Lower leg skin (tissue), 4 donors: ENCODE results near the gene IFT22. TPM values are rescaled to one million over a fixed set of nuclear protein-coding genes. Genes with fewer than 3 reads are reported as not detected.

ENCODE experiments used
- DNase-seq, 2 donors: peaks; one replicate each; pipeline ENCODE4 v3.0.0-alpha.2; 2019; ENCODE audit warnings: low spot score in 2 of 2
- H3K4me3 ChIP-seq: fragments of 200-600 bp; sonication (generic); 2 replicates; pipeline ENCODE4 v1.5.1; 2017; ENCODE audit warnings: mild to moderate bottlenecking, low read depth; ENCODE audit not compliant: poor library complexity, severe bottlenecking
- POLR2A ChIP-seq, 2 donors: fragments of 450-650 bp; IDR thresholded peaks; one replicate each; pipeline ENCODE4 v1.6.1; 2016 to 2017; ENCODE audit warnings: antibody characterized with exemption in 2 of 2, mild to moderate bottlenecking in 1 of 2, moderate library complexity in 1 of 2
- WGBS, 2 donors: methylation state at CpG; one replicate each; pipeline ENCODE4 v1.1.5; 2018; 5-methylcytosine and 5-hydroxymethylcytosine counted together
- intact Hi-C: fragments of 100-400 bp; cut with DNase I; formaldehyde crosslinking; loops from one replicate; pipeline ENCODE4 v1.15.0; 2023; ENCODE audit warnings: low total_unique reads
- total RNA-seq, 4 donors: library from RNA; depleted of rRNA; stranded (reverse); fragments of >200 nt; gene quantifications; one replicate each; pipeline ENCODE4 v1.1.0, GENCODE V29; 2016
- TF ChIP-seq, protein P1 (sequence below), 3 donors: fragments of 450-650 bp; IDR thresholded peaks; one replicate each; pipeline ENCODE4 v1.5.1; 2016; ENCODE audit warnings: antibody characterized with exemption in 3 of 3, mild to moderate bottlenecking in 3 of 3, moderate library complexity in 2 of 3

IFT22 gene
- total RNA-seq, 4 donors from 2014 or later: 10.7 to 15.7 (median 12.5) TPM

DNA sequence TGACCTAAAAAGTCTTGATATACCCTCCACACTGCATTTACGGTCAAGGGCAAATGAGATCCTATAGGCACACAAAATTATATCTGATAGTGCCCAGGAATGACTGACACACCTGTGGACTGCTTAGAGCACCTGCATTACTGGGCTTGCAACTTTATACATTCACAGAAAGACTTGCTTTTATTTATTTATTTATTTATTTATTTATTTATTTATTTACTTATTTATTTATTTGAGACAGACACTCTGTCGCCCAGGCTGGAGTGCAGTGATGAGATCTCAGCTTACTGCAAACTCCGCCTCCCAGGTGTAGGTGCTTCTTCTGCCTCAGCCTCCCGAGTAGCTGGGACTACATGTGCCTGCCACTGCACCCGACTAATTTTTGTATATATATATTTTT, 6.5 kb upstream of the IFT22 start:
- H3K4me3 ChIP-seq: no peak overlapping the region
- 90 to 91% methylated on average over 5 of the region's 5 CpGs for WGBS, 2 donors
- DNase-seq: no peak
- intact Hi-C loops: no loop called here
- TF ChIP-seq, protein P1, sequence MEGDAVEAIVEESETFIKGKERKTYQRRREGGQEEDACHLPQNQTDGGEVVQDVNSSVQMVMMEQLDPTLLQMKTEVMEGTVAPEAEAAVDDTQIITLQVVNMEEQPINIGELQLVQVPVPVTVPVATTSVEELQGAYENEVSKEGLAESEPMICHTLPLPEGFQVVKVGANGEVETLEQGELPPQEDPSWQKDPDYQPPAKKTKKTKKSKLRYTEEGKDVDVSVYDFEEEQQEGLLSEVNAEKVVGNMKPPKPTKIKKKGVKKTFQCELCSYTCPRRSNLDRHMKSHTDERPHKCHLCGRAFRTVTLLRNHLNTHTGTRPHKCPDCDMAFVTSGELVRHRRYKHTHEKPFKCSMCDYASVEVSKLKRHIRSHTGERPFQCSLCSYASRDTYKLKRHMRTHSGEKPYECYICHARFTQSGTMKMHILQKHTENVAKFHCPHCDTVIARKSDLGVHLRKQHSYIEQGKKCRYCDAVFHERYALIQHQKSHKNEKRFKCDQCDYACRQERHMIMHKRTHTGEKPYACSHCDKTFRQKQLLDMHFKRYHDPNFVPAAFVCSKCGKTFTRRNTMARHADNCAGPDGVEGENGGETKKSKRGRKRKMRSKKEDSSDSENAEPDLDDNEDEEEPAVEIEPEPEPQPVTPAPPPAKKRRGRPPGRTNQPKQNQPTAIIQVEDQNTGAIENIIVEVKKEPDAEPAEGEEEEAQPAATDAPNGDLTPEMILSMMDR (IDR thresholded peaks at IDR 0.05): no peak
- TF ChIP-seq POLR2A (IDR thresholded peaks at IDR 0.05): no peak

DNA sequence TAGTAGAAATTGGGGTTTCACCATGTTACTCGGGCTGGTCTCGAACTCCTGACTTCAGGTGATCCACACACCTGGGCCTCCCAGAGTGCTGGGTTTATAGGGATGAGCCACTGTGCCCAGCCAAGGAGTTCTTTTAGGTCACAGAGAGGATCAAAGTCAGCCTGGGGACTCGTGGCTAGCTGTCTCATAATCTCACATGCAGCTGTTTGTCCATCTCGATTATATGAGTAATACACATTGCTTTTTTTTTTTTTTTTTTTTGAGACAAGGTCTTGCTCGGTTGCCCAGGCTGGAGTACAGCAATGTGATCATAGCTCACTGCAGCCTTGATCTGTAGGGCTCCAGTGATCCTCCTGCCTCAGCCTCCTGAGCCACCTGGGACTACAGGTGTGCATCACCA, 2.2 kb downstream of the IFT22 start:
- DNase-seq: no peak
- no peak for TF ChIP-seq POLR2A (IDR thresholded peaks at IDR 0.05)
- TF ChIP-seq, protein P1 (IDR thresholded peaks at IDR 0.05): no peak
- no peak overlapping the region for H3K4me3 ChIP-seq
- 57 to 80% methylated on average over 5 of the region's 5 CpGs for whole genome bisulfite sequencing, 2 donors
- intact Hi-C loops: no loop called here

DNA sequence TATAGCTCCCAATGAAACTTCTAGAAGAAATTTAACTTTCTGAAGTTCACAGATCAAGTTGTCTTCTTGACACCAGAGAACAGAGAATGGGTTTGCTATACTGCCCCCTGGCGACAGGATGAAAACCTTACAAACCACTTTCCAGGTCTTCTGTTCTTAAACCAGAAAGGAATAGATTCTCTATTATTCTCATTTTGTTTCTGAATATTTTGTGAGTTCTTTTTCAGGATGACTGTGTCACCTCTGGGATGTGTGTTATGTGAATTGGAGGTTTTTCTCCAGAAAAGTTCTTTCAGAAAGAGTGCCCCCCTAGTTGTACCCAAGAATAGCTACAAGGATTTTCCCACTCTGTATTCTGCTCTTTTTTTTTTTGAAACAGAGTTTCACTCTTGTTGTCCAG, 6.3 kb downstream of the IFT22 start:
- intact Hi-C loops: no loop called here
- no peak for DNase-seq
- 8 to 15% methylated on average over 1 of the region's 1 CpG for WGBS, 2 donors

DNA sequence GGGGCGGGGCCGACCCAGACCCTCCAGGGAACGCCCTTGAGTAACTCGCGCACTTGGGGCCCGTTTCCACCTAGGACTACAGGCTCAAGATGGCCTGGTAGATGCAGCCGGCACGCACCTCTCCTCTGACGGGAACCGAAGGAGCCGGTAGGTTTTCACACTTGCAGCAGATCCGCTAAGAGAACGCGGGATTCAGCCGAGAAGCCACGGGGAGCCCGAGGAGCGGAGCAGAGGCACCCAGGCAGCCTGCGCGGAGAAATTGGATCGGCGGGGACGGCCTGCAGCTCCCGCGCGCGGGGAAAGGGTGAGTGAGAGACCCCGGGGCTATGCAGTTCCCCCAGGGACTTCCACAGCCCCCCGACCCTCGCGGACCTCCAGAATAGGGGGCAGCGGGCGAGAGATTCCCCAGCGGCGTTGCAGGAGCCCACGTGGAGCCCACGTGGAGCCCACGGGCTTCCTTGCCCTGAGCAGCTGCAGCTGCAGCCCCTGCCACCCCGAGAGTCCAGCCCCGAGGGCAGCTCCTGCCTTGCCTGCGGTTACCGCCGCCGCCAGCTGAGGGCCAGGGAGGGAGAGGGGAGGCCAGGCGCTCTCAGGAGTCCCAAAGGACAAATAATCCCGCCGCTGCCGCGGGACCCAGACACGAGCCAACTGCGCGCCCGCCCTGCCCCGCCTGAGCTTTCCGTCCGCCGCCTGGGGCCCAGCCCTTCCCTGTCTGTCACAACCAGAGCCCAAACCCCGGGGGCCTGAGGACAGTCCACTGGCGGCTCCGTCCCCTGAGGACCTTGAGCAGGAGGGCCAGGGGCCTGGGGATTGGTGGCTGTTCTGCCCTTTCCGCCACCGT, 13.1 kb downstream of the IFT22 start:
- intact Hi-C loops: no loop called here
- WGBS, 2 donors: 3 to 7% methylated on average over 37 to 54 of the region's 62 CpGs
- TF ChIP-seq, protein P1 (IDR thresholded peaks at IDR 0.05): no peak
- no peak for TF ChIP-seq POLR2A (IDR thresholded peaks at IDR 0.05)
- H3K4me3 ChIP-seq: peak overlapping the region; percentile 23
- DNase-seq: peak in 1 of 2 donors; percentile 34

More for the DNA sequence above, 6.3 kb downstream of the IFT22 start:
- no peak overlapping the region for H3K4me3 ChIP-seq
- TF ChIP-seq, protein P1 (IDR thresholded peaks at IDR 0.05): no peak
- no peak for TF ChIP-seq POLR2A (IDR thresholded peaks at IDR 0.05)

DNA sequence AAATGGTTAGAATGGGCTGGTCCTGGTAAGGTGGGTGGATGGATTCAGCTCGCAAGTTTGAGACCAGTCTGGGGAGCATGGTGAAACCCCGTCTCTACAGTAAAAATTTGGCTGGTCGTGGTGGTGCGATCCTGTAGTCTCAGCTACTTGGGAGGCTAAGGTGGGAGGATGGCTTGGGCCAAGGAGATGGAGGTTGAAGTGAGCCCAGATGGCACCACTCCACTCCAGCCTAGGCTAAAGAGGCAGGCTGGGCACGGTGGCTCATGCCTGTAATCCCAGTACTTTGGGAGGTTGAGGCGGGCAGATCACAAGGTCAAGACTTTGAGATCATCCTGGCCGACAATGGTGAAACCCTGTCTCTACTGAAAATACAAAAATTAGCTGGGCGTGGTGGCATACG, 15.3 kb downstream of the IFT22 start:
- intact Hi-C loops: no loop called here
- no peak for DNase-seq
- H3K4me3 ChIP-seq: no peak overlapping the region
- no peak for TF ChIP-seq POLR2A (IDR thresholded peaks at IDR 0.05)
- TF ChIP-seq, protein P1 (IDR thresholded peaks at IDR 0.05): no peak
- WGBS, 2 donors: 91 to 92% methylated on average over 9 of the region's 9 CpGs
